AG10803 (cell line): ENCODE data around the gene SLC44A1.

ENCODE experiments used
- DNase-seq: peaks from one replicate; pipeline ENCODE4 v3.0.0; 2010; ENCODE audit warnings: low read depth
- H3K4me3 ChIP-seq: 2 replicates; pipeline ENCODE4 v1.5.1; 2011; ENCODE audit warnings: mild to moderate bottlenecking, low read length, control low read depth
- TF ChIP-seq, protein P1 (sequence below): conservative IDR thresholded peaks from 2 replicates; pipeline ENCODE4 v1.5.1; 2011; ENCODE audit warnings: mild to moderate bottlenecking, low read length, control low read depth, inconsistent platforms

SLC44A1 gene

DNA sequence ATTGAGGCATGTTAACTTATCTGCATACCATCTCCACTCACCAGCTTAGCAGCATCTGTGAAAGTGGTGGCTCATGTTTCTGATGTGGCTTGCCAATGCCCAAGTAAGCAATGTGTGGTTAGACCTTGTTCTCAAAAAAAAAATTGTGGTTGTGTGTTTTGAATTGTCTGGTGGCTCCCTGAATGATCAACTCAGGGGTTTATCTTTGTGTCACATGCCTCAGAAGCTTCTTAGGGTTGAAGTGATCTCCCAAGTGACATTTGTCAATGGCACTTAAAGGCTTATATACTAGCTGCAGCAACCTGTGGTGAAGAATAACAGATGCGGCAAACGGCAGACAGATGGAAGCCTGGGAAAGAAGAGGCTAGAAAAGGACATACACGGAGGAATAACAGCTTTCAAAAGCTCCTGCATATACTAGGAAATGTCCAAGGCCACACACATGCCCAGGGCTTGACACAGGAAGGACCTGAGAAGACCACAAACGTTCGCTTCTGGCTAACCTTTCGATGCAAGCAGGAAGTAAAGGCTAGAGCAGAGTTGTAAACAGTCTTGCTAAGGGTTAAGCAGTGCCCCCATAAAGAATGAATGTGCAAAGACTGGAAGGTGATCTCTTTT is 161.2 kb downstream of the SLC44A1 start:
- H3K4me3 ChIP-seq, result no peak overlapping the region
- peak; percentile 67 for DNase-seq

DNA sequence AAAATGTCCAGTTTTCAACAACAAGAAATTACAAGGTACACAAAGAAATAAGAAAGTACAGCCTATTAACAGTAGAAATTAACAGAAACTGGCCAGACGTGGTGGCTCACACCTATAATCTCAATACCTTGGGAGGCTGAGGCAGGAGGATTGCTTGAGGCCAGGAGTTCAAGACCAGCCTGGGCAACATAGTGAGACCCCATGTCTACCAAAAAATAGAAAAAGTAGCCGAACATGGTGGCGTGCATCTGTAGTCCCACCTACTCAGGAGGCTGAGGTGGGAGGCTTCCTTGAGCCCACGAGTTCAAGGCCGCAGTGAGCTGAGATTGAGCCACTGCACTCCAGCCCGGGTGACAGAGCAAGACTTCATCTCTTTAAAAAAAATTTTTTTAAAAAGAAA is 161.9 kb downstream of the SLC44A1 start:
- DNase-seq, result no peak
- no peak overlapping the region for H3K4me3 ChIP-seq
- TF ChIP-seq, protein P1, sequence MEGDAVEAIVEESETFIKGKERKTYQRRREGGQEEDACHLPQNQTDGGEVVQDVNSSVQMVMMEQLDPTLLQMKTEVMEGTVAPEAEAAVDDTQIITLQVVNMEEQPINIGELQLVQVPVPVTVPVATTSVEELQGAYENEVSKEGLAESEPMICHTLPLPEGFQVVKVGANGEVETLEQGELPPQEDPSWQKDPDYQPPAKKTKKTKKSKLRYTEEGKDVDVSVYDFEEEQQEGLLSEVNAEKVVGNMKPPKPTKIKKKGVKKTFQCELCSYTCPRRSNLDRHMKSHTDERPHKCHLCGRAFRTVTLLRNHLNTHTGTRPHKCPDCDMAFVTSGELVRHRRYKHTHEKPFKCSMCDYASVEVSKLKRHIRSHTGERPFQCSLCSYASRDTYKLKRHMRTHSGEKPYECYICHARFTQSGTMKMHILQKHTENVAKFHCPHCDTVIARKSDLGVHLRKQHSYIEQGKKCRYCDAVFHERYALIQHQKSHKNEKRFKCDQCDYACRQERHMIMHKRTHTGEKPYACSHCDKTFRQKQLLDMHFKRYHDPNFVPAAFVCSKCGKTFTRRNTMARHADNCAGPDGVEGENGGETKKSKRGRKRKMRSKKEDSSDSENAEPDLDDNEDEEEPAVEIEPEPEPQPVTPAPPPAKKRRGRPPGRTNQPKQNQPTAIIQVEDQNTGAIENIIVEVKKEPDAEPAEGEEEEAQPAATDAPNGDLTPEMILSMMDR, result no peak

More for the DNA sequence above, 161.2 kb downstream of the SLC44A1 start:
- TF ChIP-seq, protein P1, result no peak

DNA sequence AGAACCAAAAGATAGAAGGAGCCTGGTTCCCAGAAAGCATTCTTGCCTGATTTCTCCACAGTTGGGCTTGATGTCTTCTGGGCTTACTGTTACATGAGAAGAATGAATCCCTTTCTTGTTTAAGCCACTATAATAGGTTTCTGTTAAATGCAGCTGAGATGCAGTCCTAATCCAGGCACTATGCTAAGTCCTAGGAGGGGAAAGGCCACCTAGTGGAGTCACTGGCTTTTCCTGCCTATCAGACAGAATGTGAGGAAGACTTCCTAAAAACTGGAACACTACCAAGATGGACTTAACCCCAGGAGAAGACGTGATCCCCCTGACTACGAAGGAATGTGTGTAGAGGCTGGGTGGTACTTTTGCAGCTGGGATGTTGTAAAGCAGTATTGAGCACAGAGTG is 169.1 kb downstream of the SLC44A1 start:
- peak; percentile 54 for DNase-seq
- H3K4me3 ChIP-seq, result no peak overlapping the region
- TF ChIP-seq, protein P1, result peak; percentile 63

DNA sequence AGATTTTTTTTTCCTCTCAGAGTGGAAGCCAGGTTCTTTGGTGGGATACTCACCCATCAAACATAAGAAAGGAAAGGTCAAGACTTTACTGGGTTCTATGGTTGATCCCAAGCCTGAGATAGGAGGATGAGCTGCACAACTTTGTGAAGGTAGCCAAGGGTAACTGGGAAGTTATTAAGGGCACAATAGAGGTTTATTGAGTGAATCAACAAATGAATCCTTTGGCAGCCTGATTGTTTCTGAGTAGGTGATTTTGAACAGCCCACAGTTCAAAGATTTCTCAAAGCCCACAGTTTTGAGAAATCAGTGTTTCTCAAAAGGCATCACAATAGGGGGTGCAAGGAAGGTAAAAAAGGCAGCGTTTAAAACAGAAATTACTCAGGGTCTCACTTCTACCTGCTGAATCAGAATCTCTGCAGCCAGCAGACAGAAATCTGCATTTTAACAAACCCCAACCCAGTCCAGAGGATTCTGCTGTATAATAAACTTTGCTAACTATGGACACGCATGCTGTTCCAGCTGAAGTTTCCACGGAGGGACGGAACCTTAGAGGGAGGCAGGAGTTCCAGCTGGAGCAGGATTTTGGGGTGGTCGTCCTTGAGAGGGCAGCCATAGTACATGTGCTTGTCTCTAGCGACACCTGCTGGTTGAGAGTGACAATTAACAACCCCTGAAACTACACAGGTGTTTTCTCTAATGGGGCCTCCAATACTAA is 170.7 kb downstream of the SLC44A1 start:
- H3K4me3 ChIP-seq, result no peak overlapping the region
- TF ChIP-seq, protein P1, result peak; percentile 93

DNA sequence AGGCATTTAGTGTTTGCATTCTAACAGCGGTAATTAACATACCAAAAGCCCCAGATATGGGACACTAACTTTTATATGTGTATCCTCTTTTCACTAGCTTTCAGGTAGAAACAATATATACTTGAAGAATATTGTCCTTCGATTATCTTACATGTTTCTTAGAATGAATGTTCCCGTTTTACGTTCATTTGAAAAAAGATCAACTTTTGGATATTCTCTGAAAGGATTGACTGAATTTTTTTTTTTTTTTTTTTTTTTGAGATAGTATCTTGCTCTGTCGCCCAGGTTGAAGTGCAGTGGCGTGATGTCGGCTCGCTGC is 171.2 kb downstream of the SLC44A1 start:
- DNase-seq, result no peak
- no peak overlapping the region for H3K4me3 ChIP-seq
- TF ChIP-seq, protein P1, result no peak

More for the DNA sequence above, 170.7 kb downstream of the SLC44A1 start:
- DNase-seq, result peak; percentile 34

DNA sequence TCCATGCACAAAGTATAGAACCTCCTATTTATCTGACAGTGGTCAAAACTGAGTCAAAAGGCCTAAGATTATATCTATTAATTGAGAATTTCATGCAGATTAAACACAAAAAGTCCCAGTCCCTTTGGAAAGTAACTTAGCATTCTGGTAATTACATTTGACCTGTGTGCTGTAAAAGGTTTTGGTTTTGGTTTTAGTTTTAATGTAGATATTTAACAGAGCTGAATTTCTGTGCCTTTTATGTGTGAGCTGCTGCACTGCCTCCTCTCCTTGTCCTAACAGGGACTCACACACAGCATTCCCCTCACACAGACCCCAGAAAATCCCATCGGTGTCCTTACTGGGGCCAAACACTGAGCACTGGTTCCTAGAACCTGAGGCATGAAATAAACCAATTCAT is 172.4 kb downstream of the SLC44A1 start:
- TF ChIP-seq, protein P1, result no peak
- H3K4me3 ChIP-seq, result no peak overlapping the region
- no peak for DNase-seq
